Lower lobe of right lung (tissue), 2 donors: ENCODE results near the gene KLHL14. TPM values are rescaled to one million over a fixed set of nuclear protein-coding genes. Genes with fewer than 3 reads are reported as not detected.
"Not testable (repeated sequence)": the region's sequence is repeated elsewhere in the genome, so short reads cannot be mapped to it uniquely, and the experiment has no call there.

ENCODE experiments used
- ATAC-seq, 2 donors: fragments of 200-7000 bp; cut with Tn5 transposase; one replicate each; pipeline ENCODE4 v1.9.1; 2020 to 2022; ENCODE audit warnings: mild to moderate bottlenecking in 2 of 2, moderate library complexity in 2 of 2
- DNase-seq: peaks from one replicate; pipeline ENCODE4 v3.0.0-alpha.2; 2020
- H3K27ac ChIP-seq: fragments of 200-600 bp; one replicate; pipeline ENCODE4 v1.8.0; 2022
- H3K27me3 ChIP-seq: fragments of 200-600 bp; one replicate; pipeline ENCODE4 v1.8.0; 2022; ENCODE audit warnings: low read depth
- H3K36me3 ChIP-seq: fragments of 200-600 bp; one replicate; pipeline ENCODE4 v1.8.0; 2022; ENCODE audit warnings: mild to moderate bottlenecking
- H3K4me1 ChIP-seq: fragments of 200-600 bp; one replicate; pipeline ENCODE4 v1.8.0; 2022
- H3K4me3 ChIP-seq: fragments of 200-600 bp; one replicate; pipeline ENCODE4 v1.8.0; 2022; ENCODE audit warnings: mild to moderate bottlenecking
- H3K9me3 ChIP-seq: fragments of 200-600 bp; one replicate; pipeline ENCODE4 v1.8.0; 2022
- intact Hi-C: fragments of 100-400 bp; cut with DNase I; formaldehyde crosslinking; loops from one replicate; pipeline ENCODE4 v1.11.0; 2022
- total RNA-seq: library from RNA; stranded (reverse); fragmentation: NEBNext Ultra II Directional; extraction: Animal tissue kit (Norgen Biotek cat#: 25700); gene quantifications from one replicate; pipeline ENCODE4 v1.2.1, GENCODE V29; 2021
- TF ChIP-seq, protein P1 (sequence below): fragments of 200-600 bp; IDR thresholded peaks from one replicate; pipeline ENCODE4 v1.8.0; 2022; ENCODE audit warnings: antibody characterized with exemption, mild to moderate bottlenecking
- donor health status: DM: no; HTN: yes; CAD: no; lungs with severe emphysema.

KLHL14 gene
- total RNA-seq, 1 donor from 2014 or later, result 0.24 TPM

- Histone ChIP-seq H3K27ac (no peak overlapping the region), H3K4me3 (no peak overlapping the region), H3K9me3 (no peaks in the 10 kb centered on the region), H3K4me1 (no peaks in the 10 kb centered on the region), H3K27me3 (no peaks in the 10 kb centered on the region), H3K36me3 (no peaks in the 10 kb centered on the region)
- TF ChIP-seq, protein P1, sequence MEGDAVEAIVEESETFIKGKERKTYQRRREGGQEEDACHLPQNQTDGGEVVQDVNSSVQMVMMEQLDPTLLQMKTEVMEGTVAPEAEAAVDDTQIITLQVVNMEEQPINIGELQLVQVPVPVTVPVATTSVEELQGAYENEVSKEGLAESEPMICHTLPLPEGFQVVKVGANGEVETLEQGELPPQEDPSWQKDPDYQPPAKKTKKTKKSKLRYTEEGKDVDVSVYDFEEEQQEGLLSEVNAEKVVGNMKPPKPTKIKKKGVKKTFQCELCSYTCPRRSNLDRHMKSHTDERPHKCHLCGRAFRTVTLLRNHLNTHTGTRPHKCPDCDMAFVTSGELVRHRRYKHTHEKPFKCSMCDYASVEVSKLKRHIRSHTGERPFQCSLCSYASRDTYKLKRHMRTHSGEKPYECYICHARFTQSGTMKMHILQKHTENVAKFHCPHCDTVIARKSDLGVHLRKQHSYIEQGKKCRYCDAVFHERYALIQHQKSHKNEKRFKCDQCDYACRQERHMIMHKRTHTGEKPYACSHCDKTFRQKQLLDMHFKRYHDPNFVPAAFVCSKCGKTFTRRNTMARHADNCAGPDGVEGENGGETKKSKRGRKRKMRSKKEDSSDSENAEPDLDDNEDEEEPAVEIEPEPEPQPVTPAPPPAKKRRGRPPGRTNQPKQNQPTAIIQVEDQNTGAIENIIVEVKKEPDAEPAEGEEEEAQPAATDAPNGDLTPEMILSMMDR, result no peak
- no peak for DNase-seq
- intact Hi-C loops, result no loop called here
- ATAC-seq, result peak in 1 of 2 donors; percentile 43
Observed at GRCh38 chr18:32669549-32670165, 103.2 kb downstream of the KLHL14 start.

- TF ChIP-seq, protein P1, result no peak
- intact Hi-C loops, result no loop called here
Observed at GRCh38 chr18:32668956-32669355, 103.9 kb downstream of the KLHL14 start.

GRCh38 chr18:32661486-32662299, 111.1 kb downstream of the KLHL14 start:
- no peaks in the 10 kb centered on the region for H3K4me1 ChIP-seq
- ATAC-seq (no peak), DNase-seq (no peak)
- no peaks in the 10 kb centered on the region for H3K27me3 ChIP-seq
- H3K9me3 ChIP-seq, result no peaks in the 10 kb centered on the region
- H3K4me3 ChIP-seq, result no peak overlapping the region
- no peak overlapping the region for H3K27ac ChIP-seq
- TF ChIP-seq, protein P1, result no peak
- intact Hi-C loops, result no loop called here
- no peaks in the 10 kb centered on the region for H3K36me3 ChIP-seq

More at GRCh38 chr18:32668956-32669355, 103.9 kb downstream of the KLHL14 start:
- no peaks in the 10 kb centered on the region for H3K9me3 ChIP-seq
- no peaks in the 10 kb centered on the region for H3K4me1 ChIP-seq
- ATAC-seq (no peak), DNase-seq (no peak)
- H3K27me3 ChIP-seq, result no peaks in the 10 kb centered on the region
- no peaks in the 10 kb centered on the region for H3K36me3 ChIP-seq
- no peak overlapping the region for H3K27ac ChIP-seq
- H3K4me3 ChIP-seq, result no peak overlapping the region

DNA sequence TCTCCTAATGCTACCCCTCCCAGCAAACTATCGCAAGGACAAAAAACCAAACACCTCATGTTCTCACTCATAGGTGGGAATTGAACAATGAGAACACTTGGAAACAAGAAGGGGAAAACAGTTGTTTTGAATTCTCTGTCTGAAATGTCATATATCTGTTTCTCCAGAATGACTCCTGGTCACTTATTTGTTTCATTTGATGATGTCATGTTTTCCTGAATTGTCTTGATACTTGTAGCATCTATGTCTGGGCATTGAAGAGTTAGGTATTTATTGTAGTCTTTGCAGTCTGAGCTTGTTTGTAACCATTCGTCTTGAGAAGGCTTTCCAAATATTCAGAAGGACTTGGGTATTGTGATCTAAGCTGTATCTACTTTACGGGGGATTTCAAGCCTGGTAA, 118.3 kb downstream of the KLHL14 start:
- H3K4me1 ChIP-seq, H3K27ac ChIP-seq, H3K4me3 ChIP-seq, H3K27me3 ChIP-seq, DNase-seq, H3K9me3 ChIP-seq, ATAC-seq, H3K36me3 ChIP-seq, intact Hi-C loops: not testable (repeated sequence)

DNA sequence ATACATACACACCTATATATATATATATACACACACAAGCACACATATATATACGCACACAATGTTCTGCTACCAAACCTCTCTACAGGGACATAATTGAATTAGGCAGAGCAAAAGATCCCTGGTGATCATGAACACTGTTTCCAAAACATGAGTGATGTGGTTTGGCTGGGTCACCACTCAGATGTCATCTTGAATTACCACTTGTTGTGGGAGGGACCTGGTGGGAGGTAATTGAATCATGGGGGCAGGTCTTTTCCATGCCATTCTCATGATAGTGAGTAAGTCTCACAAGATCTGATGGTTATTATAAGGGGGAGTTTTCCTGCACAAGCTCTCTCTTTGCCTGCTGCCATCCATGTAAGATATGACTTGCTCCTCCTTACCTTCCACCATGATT, 135.2 kb downstream of the KLHL14 start:
- DNase-seq, H3K4me3 ChIP-seq, H3K27ac ChIP-seq, H3K4me1 ChIP-seq, H3K27me3 ChIP-seq, ATAC-seq, H3K9me3 ChIP-seq, H3K36me3 ChIP-seq, intact Hi-C loops: not testable (repeated sequence)

DNA sequence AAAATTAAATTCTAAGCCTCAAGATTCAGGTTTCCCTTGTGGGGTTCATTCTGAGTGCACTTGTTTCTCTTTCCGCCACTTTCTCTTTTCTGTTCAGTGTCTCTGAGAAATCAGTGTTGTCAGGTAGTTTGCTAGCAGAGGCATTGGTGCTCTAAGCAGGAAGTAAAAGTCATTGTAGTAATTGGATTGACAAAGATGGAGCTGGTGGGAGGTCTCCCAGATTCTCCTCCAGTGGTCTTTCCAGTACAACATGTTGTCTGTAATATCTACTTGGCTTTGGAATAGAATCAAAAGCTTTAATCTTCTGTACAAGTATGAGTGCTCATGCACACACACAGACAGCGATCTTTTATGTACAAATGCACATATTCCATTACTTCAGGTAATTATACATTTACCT, 135.6 kb downstream of the KLHL14 start:
- intact Hi-C loops, result no loop called here
- Histone ChIP-seq H3K4me1 (no peaks in the 10 kb centered on the region), H3K27me3 (no peaks in the 10 kb centered on the region), H3K27ac (no peak overlapping the region), H3K36me3 (no peaks in the 10 kb centered on the region), H3K9me3 (no peaks in the 10 kb centered on the region), H3K4me3 (no peak overlapping the region)
- ATAC-seq (no peak), DNase-seq (no peak)
- TF ChIP-seq, protein P1, result no peak
